GM20000 (cell line): ENCODE data around the gene ANKZF1.

Source experiments
- DNase-seq: peaks from one replicate; pipeline ENCODE4 v3.0.0; 2012; ENCODE audit warnings: low spot score
- CTCF ChIP-seq: IDR thresholded peaks from 2 replicates; pipeline ENCODE4 v1.5.1; 2012; ENCODE audit warnings: mild to moderate bottlenecking, control low read depth; ENCODE audit errors: extremely low read depth, missing control alignments

The ANKZF1 gene

GRCh38 chr2:219229305-219230058 is at the start of gene ANKZF1, which contains the start of gene ATG9A:
Gene ANKZF1, plus strand, starts transcription at chr2:219229806. Its CDS starts 452 bp downstream, at chr2:219230258.
Gene ATG9A, minus strand, starts transcription at chr2:219229636. Its CDS starts 1,612 bp downstream, at chr2:219228024.
- peak; percentile 99 for DNase-seq
- TF ChIP-seq CTCF: no peak

- TF ChIP-seq CTCF: no peak
- DNase-seq: no peak
Measured at GRCh38 chr2:219180961-219181360, 48.6 kb upstream of the ANKZF1 start.

- no peak for DNase-seq
- TF ChIP-seq CTCF: no peak
Measured at GRCh38 chr2:219181531-219181930, 48.1 kb upstream of the ANKZF1 start.

- no peak for DNase-seq
- TF ChIP-seq CTCF: no peak
Measured at GRCh38 chr2:219182331-219183150, 47.1 kb upstream of the ANKZF1 start.

- TF ChIP-seq CTCF: no peak
Measured at GRCh38 chr2:219183151-219183772, 46.3 kb upstream of the ANKZF1 start.

GRCh38 chr2:219184121-219184520 is 45.5 kb upstream of the ANKZF1 start:
- TF ChIP-seq CTCF: no peak
- no peak for DNase-seq

More at GRCh38 chr2:219183151-219183772, 46.3 kb upstream of the ANKZF1 start:
- no peak for DNase-seq
